ENCODE data around the gene FHAD1. TPM values are rescaled to one million over a fixed set of nuclear protein-coding genes. Genes with fewer than 3 reads are reported as not detected.

The FHAD1 gene
- total RNA-seq, 4 donors from 2014 or later, result not detected

DNA sequence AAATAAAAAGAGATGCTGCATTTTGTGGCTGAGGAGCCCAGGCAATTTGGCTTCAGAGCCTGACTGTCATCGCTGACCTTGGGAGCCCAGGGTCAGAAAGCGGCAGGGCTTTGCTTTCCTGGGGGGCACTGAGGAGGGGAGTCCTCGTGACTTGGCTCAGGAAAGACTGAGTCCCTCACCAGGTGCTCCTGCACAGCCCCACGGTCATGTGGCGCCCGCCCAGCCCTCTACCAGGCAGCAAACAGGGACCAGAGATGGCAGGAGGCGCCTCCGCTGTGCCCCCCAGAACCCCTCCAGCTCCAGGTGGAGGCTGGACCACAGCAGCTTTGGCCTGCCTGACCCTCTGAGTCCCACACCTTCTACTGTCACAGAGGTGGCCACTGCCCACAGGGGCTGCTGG is 175.8 kb downstream of the FHAD1 start:
- intact Hi-C loops (cut with DNase I; ENCODE audit: low total_unique reads) (no loop called here), in situ Hi-C loops (cut with MboI; ENCODE audit: low sequenced_read_pairs in 4 of 4) (no loop called here)
- no peaks in the 10 kb centered on the region for H3K9me3 ChIP-seq
- ATAC-seq (no peak), DNase-seq (no peak)
- H3K4me3 ChIP-seq, result no peak overlapping the region
- H3K27me3 ChIP-seq, result no peaks in the 10 kb centered on the region
- no peaks in the 10 kb centered on the region for H3K4me1 ChIP-seq
- H3K27ac ChIP-seq, result no peak overlapping the region
- TF ChIP-seq, protein P1, sequence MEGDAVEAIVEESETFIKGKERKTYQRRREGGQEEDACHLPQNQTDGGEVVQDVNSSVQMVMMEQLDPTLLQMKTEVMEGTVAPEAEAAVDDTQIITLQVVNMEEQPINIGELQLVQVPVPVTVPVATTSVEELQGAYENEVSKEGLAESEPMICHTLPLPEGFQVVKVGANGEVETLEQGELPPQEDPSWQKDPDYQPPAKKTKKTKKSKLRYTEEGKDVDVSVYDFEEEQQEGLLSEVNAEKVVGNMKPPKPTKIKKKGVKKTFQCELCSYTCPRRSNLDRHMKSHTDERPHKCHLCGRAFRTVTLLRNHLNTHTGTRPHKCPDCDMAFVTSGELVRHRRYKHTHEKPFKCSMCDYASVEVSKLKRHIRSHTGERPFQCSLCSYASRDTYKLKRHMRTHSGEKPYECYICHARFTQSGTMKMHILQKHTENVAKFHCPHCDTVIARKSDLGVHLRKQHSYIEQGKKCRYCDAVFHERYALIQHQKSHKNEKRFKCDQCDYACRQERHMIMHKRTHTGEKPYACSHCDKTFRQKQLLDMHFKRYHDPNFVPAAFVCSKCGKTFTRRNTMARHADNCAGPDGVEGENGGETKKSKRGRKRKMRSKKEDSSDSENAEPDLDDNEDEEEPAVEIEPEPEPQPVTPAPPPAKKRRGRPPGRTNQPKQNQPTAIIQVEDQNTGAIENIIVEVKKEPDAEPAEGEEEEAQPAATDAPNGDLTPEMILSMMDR (IDR thresholded peaks at IDR 0.05 in 4 of 5, conservative IDR thresholded peaks at IDR 0.05 in 1 of 5), result no peak
- no peak for TF ChIP-seq POLR2A (IDR thresholded peaks at IDR 0.05)
- H3K36me3 ChIP-seq, result no peaks in the 10 kb centered on the region

DNA sequence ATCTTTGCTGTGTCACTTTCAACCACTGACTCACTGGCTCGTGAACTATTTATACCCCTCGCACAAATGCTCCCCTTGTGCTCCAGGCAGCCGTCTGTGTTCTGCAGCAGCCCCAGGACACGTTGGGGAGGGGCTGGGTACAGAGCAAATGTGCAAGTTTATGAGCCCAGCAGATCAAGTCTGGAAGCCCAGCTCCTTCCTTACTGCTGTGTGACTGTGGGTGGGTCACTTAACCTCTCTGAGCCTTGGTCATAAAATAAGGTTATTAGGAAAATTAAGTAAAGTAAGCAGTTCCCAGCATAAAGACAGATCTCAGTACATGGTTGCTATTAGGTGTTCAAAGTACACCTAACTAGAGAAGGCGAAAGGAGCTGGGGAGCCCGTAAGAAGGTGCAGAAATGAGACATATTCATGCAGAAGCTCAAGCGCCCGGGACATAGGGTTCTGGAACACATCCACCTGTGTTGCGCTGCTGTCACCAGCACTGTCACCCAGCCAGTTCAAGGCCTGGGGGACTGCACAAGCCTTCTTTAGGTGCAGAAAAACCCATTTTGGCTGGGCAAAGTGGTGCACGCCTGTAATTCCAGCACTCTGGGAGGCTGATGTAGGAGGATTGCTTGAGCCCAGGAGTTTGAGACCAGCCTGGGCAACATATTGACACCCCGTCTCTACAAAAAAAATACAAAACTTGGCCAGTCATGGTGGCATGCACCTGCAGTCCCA is 176.5 kb downstream of the FHAD1 start:
- Histone ChIP-seq H3K4me3 (no peak overlapping the region), H3K4me1 (no peaks in the 10 kb centered on the region), H3K9me3 (no peaks in the 10 kb centered on the region), H3K36me3 (no peaks in the 10 kb centered on the region), H3K27me3 (no peaks in the 10 kb centered on the region), H3K27ac (no peak overlapping the region)
- DNase-seq (no peak), ATAC-seq (no peak)
- no peak for TF ChIP-seq POLR2A (IDR thresholded peaks at IDR 0.05)
- TF ChIP-seq, protein P1 (IDR thresholded peaks at IDR 0.05 in 4 of 5, conservative IDR thresholded peaks at IDR 0.05 in 1 of 5), result no peak
- in situ Hi-C loops (cut with MboI; ENCODE audit: low sequenced_read_pairs in 4 of 4), result no loop called here
- intact Hi-C loops (cut with DNase I; ENCODE audit: low total_unique reads), result no loop called here

DNA sequence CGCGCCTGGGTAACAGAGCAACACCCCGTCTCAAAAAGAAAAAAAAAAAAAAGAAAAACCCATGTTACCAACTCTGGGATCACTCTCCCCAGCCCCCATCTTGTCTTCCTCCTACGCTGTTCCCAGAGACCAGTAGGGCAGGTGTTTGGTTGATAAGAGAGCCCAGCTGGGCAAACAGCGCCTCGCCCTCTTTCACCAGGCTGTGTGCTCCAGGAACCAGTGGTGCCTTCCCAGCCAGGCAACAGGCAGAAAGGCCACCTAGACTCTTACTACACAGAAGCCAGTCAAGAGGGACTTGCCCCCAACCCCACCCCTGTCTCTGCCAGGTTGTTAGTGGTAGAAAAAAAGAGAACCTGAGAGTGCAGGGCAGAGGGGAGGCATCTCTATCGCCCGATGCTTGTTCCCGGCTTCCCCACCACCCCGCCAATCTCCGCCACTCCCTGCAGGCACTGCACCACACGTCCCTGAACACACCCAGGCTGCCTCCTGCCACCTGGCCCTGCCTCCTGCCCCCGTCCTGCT is 177.2 kb downstream of the FHAD1 start:
- no peak overlapping the region for H3K27ac ChIP-seq
- DNase-seq (no peak), ATAC-seq (no peak)
- H3K4me1 ChIP-seq, result no peaks in the 10 kb centered on the region
- no peaks in the 10 kb centered on the region for H3K9me3 ChIP-seq
- TF ChIP-seq POLR2A (IDR thresholded peaks at IDR 0.05), result no peak
- TF ChIP-seq, protein P1 (IDR thresholded peaks at IDR 0.05 in 4 of 5, conservative IDR thresholded peaks at IDR 0.05 in 1 of 5), result no peak
- intact Hi-C loops (cut with DNase I; ENCODE audit: low total_unique reads) (no loop called here), in situ Hi-C loops (cut with MboI; ENCODE audit: low sequenced_read_pairs in 4 of 4) (no loop called here)
- H3K36me3 ChIP-seq, result no peaks in the 10 kb centered on the region
- no peak overlapping the region for H3K4me3 ChIP-seq
- no peaks in the 10 kb centered on the region for H3K27me3 ChIP-seq

DNA sequence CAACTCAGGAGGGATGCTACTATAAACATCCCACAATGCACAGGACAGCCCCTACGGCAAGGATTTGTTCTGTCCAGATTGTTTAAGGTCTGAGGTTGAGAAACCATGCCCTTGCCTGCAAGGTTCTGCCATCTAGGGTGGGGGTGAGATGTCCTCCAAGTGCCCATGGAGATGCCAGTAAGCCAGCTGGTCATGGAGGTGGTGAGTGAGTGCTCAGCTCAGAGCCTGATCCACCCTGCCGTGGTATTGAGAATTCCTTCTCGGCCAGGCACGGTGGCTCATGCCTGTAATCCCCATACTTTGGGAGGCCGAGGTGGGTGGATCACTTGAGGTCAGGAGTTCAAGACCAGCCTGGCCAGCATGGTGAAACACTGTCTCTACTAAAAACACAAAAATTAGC is 178.0 kb downstream of the FHAD1 start:
- ATAC-seq, result no peak
- DNase-seq, result no peak
- H3K36me3 ChIP-seq, result no peaks in the 10 kb centered on the region
- H3K4me3 ChIP-seq, result no peak overlapping the region
- in situ Hi-C loops (cut with MboI; ENCODE audit: low sequenced_read_pairs in 4 of 4) (loop anchor here in 2 of 4 donors (25.0 kb wide), 2 partner anchors 288 to 313 kb away; no protein-coding TSS in a partner anchor), intact Hi-C loops (cut with DNase I; ENCODE audit: low total_unique reads) (no loop called here)
- TF ChIP-seq POLR2A (IDR thresholded peaks at IDR 0.05), result no peak
- H3K9me3 ChIP-seq, result no peaks in the 10 kb centered on the region
- no peak overlapping the region for H3K27ac ChIP-seq
- H3K27me3 ChIP-seq, result no peaks in the 10 kb centered on the region
- H3K4me1 ChIP-seq, result no peaks in the 10 kb centered on the region

DNA sequence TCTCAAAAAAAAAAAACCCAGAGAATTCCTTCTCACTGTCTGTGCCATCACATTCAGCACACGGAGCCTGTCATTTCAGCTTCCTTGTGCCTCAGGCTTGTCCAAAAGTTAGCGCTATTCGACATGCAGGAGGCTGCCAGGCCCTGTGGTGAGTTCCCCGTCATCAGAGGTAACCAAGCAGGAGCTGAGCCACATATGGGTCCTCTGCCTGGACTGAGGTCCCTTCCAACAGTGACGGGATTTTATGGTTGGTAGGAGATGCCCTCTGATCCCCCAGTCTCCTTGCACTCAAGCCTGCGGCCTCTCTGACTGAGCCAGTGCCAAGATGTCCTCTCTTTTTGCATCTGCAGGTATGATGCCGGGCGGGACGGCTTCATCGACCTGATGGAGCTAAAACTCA is 178.5 kb downstream of the FHAD1 start:
- DNase-seq (no peak), ATAC-seq (no peak)
- H3K9me3 ChIP-seq, result no peaks in the 10 kb centered on the region
- TF ChIP-seq, protein P1 (IDR thresholded peaks at IDR 0.05 in 4 of 5, conservative IDR thresholded peaks at IDR 0.05 in 1 of 5), result no peak
- TF ChIP-seq POLR2A (IDR thresholded peaks at IDR 0.05), result no peak
- intact Hi-C loops (cut with DNase I; ENCODE audit: low total_unique reads), result no loop called here
- in situ Hi-C loops (cut with MboI; ENCODE audit: low sequenced_read_pairs in 4 of 4), result loop anchor here in 2 of 4 donors (25.0 kb wide), 2 partner anchors 288 to 313 kb away; no protein-coding TSS in a partner anchor
- no peaks in the 10 kb centered on the region for H3K27me3 ChIP-seq
- no peak overlapping the region for H3K4me3 ChIP-seq
- H3K36me3 ChIP-seq, result no peaks in the 10 kb centered on the region
- H3K27ac ChIP-seq, result no peak overlapping the region
- no peaks in the 10 kb centered on the region for H3K4me1 ChIP-seq
